AG09319 (cell line): Measurements from ENCODE around the gene PRDM16.

Source experiments
- DNase-seq: peaks from one replicate; pipeline ENCODE4 v3.0.0-alpha.2; 2010; ENCODE audit warnings: low read depth; ENCODE audit errors: extremely low read depth
- TF ChIP-seq, protein P1 (sequence below): IDR thresholded peaks from 2 replicates; pipeline ENCODE4 v1.5.1; 2011; ENCODE audit warnings: low read depth, mild to moderate bottlenecking, inconsistent platforms, low read length, moderate library complexity

The PRDM16 gene

DNA sequence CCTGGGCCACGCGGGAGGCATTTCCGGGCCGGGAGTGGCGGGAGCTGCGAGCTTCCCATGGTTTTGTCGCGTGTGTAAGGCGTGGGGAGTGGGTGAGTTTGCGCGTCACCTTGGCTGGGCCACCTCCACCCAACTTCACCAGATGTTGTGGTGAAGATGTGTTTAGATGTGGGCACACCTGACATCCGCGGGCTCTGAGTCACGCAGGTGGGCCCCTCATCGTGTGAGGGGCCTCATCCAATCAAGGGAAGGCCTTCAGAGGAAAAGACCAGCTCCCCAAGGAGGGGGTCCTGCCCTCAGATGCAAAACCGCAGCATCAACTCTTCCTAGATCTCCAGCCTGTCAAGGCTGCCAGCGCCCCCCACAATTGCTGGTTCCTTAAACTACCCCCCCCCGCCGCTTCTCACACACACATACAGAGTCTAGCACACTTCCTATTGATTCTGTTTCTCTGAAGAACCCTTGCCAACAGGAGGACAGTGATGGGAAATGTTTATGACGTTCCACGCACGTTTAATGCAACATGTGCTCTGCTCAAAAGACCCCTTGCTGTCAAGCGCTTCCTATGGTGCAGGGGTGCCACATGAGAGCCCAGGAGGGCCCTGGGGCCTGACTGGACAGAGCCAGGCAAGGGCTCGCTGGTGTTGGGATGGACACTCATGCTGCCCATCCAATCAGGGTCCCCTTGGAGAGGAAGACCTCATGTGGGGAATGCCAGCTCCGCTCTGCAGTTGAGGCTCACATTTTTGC is 35.8 kb upstream of the PRDM16 start:
- no peak for DNase-seq
- TF ChIP-seq, protein P1, sequence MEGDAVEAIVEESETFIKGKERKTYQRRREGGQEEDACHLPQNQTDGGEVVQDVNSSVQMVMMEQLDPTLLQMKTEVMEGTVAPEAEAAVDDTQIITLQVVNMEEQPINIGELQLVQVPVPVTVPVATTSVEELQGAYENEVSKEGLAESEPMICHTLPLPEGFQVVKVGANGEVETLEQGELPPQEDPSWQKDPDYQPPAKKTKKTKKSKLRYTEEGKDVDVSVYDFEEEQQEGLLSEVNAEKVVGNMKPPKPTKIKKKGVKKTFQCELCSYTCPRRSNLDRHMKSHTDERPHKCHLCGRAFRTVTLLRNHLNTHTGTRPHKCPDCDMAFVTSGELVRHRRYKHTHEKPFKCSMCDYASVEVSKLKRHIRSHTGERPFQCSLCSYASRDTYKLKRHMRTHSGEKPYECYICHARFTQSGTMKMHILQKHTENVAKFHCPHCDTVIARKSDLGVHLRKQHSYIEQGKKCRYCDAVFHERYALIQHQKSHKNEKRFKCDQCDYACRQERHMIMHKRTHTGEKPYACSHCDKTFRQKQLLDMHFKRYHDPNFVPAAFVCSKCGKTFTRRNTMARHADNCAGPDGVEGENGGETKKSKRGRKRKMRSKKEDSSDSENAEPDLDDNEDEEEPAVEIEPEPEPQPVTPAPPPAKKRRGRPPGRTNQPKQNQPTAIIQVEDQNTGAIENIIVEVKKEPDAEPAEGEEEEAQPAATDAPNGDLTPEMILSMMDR = no peak

DNA sequence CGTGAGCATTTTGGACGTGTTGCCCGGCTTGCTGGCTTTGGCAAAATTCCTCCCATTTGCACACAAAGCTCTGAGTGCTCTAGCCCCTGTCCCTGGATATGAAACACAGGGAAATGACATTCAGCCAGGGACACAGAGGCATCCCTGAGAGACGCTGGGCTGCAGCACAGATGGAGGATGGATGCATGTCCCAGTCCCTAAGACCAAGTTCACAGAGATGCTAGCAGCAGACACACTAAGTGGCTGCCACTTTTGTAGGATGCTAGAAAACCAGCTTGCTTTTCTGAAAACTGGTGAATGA is 35.3 kb upstream of the PRDM16 start:
- no peak for DNase-seq
- TF ChIP-seq, protein P1 = no peak

DNA sequence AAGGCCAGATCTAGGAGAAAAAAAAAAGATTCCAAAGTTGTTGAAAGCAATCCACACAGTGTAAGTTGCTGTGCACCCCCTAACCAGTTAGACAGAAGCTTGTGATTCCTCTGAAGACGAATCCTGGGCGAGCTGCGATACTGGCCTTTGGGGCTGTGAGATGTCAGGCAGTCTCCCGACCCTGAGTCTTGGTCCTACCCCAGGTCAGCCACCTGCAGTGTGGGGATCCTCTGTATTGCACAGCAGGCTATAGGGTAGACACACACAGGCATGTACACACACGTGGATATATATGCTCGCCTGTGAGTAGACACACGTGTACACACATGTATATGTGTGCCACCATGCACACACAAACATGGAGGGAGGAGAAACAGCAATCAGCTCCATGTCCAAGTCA is 34.8 kb upstream of the PRDM16 start:
- TF ChIP-seq, protein P1 = no peak
- no peak for DNase-seq

DNA sequence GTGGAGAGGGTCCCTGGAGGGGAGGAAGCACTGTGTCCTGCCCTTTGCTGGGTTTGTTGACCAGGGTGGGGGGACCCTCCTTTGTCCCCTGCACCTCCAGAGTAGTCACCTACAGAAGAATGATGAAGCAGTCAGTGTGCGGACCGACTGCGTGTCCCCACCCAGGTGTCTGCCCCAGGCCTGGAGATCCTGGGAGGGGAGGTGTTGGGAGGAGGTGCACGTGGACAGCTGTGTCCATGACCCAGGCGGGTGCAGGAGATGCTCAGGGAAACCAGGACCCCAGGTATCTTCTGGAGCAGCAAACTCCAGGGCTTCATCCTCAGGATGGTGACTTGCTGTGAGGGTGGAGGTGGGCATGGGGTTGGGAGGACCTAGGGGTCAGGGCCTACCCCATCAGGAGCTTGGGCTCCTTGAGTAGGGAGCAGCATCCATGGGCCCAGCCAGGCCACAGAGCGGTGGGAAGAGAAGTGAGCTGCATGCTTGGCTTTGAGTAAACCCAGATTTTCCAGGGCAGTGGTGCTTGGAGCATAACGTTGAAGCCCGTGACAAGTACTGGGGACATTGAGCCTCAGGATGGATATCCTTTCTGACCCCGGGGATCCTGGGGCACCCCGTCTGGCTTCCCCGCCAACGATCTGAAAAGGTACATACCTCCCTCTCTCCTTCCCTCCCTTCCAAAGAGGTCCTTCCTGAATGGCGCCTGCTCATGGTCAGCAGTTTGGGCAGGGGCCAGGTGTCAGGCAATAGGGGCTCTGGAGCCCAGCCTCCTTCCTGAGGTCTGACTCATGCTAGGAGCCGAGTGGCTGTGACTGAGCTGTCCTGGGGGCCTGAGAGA is 34.1 kb upstream of the PRDM16 start:
- TF ChIP-seq, protein P1 = no peak
- no peak for DNase-seq

DNA sequence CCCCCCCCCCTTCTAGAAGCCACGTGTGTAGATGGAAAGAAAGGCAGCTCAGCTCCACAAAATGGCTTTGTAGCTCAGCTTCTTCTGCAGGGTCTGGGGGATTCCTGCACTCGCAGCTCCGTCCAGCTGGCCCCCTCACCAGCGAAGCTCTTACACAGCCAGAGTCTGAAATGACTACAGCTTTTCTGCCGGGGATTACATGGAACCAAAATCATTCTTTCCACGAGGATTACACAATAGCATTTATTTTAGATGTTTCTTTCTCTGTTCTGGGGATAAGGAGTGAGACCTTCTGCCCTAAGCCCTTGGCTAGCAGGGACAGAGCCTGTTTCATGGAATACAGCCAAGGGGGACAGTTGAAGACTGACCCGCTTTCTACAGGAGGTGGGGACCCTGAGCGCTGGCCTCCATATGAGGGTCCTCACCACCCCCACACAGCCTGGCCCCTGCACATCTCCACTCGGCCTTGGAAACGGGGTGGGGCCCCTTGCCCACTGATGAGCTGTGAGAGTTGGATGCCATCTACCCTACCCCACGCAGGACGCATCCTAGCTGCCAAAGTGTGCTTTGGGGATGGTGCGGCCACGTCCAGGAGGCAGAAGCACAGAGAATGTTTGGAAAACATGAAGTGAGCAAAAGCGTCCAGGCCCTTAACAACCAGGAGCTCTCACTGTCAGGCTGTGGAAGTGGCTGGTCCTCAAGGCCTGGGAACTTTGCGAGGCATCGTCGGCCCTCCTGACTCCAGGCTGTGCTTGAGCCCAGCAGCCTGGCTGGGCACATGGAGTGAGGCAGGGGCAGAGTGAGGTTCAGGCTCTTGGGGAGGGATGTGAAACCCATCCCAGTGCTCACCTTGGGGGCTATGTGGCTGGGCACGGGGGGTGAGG is 33.2 kb upstream of the PRDM16 start:
- no peak for DNase-seq
- TF ChIP-seq, protein P1 = no peak

DNA sequence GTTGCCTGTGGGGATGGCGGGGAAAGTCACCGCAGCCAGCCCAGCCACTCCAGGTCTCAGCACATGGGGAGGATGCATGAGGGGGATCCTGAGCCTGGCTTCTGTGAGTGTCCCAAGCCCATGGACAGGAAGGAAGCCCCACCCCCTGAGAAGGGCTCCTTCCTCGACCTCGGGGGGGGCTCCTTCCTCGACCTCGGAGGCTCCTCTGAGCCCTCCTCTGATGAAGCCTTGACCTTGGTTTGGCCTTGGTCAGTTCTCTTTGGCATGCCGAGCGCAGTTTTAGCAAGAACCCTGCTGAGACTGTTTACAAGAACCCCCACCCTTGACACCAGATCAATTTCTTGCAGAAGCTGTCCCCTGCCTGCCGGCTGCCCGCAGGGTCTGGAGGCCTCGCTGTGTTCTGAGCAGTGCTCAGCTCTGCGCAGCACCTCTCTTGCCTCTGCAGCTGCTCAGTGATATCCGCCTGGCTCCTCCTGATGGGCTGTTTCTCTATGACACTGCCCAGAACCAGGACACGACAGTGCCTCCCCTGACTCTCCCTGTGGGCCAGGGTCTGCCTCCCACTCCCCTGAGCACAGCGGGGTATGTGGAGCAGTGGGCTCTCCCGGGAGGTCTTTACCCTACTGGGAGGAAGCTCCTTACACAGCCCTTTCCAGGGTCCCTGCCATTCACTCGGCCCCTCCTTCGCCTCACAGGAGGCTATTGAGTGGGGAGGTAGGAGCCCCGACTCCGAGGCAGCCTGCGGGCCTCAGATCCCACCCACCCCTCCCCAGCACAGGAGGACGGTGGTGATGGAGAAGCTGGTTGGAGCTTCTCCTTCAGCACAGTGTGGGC is 32.3 kb upstream of the PRDM16 start:
- TF ChIP-seq, protein P1 = no peak
- DNase-seq = no peak
